OCI-LY1 (cell line): ENCODE results near the gene NKAIN2.
"Not testable (repeated sequence)": the region's sequence is repeated elsewhere in the genome, so short reads cannot be mapped to it uniquely, and the experiment has no call there.

Source experiments
- H2AFZ ChIP-seq: fragments of 200-600 bp; sonication (generic), shearing (Covaris generic); 2 replicates; pipeline ENCODE4 v1.6.0; 2014; ENCODE audit warnings: antibody characterized with exemption, mild to moderate bottlenecking, low read length
- H3F3A ChIP-seq: fragments of 200-600 bp; sonication (generic), shearing (Covaris generic); 2 replicates; pipeline ENCODE4 v1.6.0; 2014; ENCODE audit warnings: mild to moderate bottlenecking, antibody characterized with exemption, low read length, moderate library complexity; ENCODE audit not compliant: insufficient read depth
- H3K27ac ChIP-seq: fragments of 200-600 bp; sonication (generic); 2 replicates; pipeline ENCODE4 v1.5.1; 2014; ENCODE audit warnings: low read length, mixed run types, mild to moderate bottlenecking, low read depth; ENCODE audit not compliant: poor library complexity, severe bottlenecking
- H3K27me3 ChIP-seq: fragments of 200-600 bp; sonication (generic); 2 replicates; pipeline ENCODE4 v1.6.0; 2014; ENCODE audit warnings: antibody characterized with exemption, mild to moderate bottlenecking, low read length, moderate library complexity; ENCODE audit not compliant: insufficient read depth
- H3K36me3 ChIP-seq: fragments of 200-600 bp; sonication (generic); 2 replicates; pipeline ENCODE4 v1.6.1; 2014; ENCODE audit warnings: mild to moderate bottlenecking, antibody characterized with exemption, low read length, moderate library complexity, mixed read lengths; ENCODE audit not compliant: insufficient read depth
- H3K4me1 ChIP-seq: fragments of 200-600 bp; sonication (generic); 2 replicates; pipeline ENCODE4 v1.5.1; 2014; ENCODE audit warnings: mild to moderate bottlenecking, low read length, moderate library complexity; ENCODE audit not compliant: insufficient read depth, severe bottlenecking
- H3K4me2 ChIP-seq: fragments of 200-600 bp; sonication (generic), shearing (Covaris generic); 2 replicates; pipeline ENCODE4 v1.6.1; 2014; ENCODE audit warnings: low read length
- H3K4me3 ChIP-seq: fragments of 200-600 bp; sonication (generic); 2 replicates; pipeline ENCODE4 v1.5.1; 2014; ENCODE audit warnings: low read length, low read depth, mild to moderate bottlenecking, mixed read lengths; ENCODE audit not compliant: poor library complexity, severe bottlenecking
- H3K79me2 ChIP-seq: fragments of 200-600 bp; shearing (Covaris generic); 2 replicates; pipeline ENCODE4 v1.6.1; 2016; ENCODE audit warnings: mixed run types, low read length, mixed read lengths; ENCODE audit not compliant: insufficient read depth
- H3K9ac ChIP-seq: fragments of 200-600 bp; sonication (generic), shearing (Covaris generic); 2 replicates; pipeline ENCODE4 v1.6.1; 2014; ENCODE audit warnings: mild to moderate bottlenecking, low read length, mixed read lengths
- H3K9me2 ChIP-seq: fragments of 200-600 bp; sonication (generic), shearing (Covaris generic); 2 replicates; pipeline ENCODE4 v1.6.1; 2014; ENCODE audit warnings: low read depth, mild to moderate bottlenecking, low read length, mixed read lengths
- H3K9me3 ChIP-seq: fragments of 200-600 bp; shearing (Covaris generic); 2 replicates; pipeline ENCODE4 v1.6.1; 2014; ENCODE audit warnings: low read length, mixed read lengths
- H4K20me1 ChIP-seq: fragments of 200-600 bp; sonication (generic), shearing (Covaris generic); 2 replicates; pipeline ENCODE4 v1.6.0; 2016; ENCODE audit warnings: mild to moderate bottlenecking, low read length; ENCODE audit not compliant: insufficient read depth
- EZH2 ChIP-seq: fragments of 200-600 bp; sonication (generic), shearing (Covaris generic); IDR thresholded peaks from 2 replicates; pipeline ENCODE4 v1.8.0; 2017; ENCODE audit warnings: borderline replicate concordance, mixed run types, mild to moderate bottlenecking, antibody characterized with exemption, low read length, moderate library complexity, mixed read lengths
- TF ChIP-seq, protein P1 (sequence below): fragments of 200-600 bp; sonication (generic), shearing (Covaris generic); IDR thresholded peaks from 2 replicates; pipeline ENCODE4 v1.5.1; 2017; ENCODE audit warnings: mild to moderate bottlenecking, antibody characterized with exemption, low read length, moderate library complexity, mixed read lengths

Gene NKAIN2

DNA sequence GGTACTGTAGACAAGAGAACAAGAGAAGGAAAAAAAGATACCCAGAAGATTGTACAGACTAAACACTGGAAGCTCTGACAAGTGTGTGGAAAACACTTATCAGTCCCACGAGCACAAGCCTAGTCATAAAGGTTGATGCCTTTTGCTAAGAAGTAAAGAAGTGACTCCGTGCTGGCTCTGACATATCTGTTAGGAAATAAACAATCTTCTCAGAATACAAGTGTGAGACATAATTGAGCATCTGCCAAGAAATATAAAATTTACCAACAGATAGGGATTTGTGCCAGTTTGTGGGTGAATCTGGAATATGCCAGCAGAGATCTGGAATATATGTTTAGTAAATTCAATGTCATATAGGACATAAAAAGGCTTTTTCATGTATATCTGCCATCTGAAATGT is 899.9 kb downstream of the NKAIN2 start:
- Histone ChIP-seq H3K9ac (no peak overlapping the region), H3K4me2 (no peak overlapping the region), H3K27me3 (no peaks in the 10 kb centered on the region), H3K9me3 (no peaks in the 10 kb centered on the region), H3K9me2 (no peaks in the 10 kb centered on the region), H3F3A (no peaks in the 10 kb centered on the region), H3K27ac (no peak overlapping the region), H3K79me2 (no peaks in the 10 kb centered on the region), H4K20me1 (no peaks in the 10 kb centered on the region), H3K36me3 (no peaks in the 10 kb centered on the region), H3K4me3 (no peak overlapping the region), H3K4me1 (no peaks in the 10 kb centered on the region), H2AFZ (no peak overlapping the region)
- no peak for TF ChIP-seq EZH2
- TF ChIP-seq, protein P1, sequence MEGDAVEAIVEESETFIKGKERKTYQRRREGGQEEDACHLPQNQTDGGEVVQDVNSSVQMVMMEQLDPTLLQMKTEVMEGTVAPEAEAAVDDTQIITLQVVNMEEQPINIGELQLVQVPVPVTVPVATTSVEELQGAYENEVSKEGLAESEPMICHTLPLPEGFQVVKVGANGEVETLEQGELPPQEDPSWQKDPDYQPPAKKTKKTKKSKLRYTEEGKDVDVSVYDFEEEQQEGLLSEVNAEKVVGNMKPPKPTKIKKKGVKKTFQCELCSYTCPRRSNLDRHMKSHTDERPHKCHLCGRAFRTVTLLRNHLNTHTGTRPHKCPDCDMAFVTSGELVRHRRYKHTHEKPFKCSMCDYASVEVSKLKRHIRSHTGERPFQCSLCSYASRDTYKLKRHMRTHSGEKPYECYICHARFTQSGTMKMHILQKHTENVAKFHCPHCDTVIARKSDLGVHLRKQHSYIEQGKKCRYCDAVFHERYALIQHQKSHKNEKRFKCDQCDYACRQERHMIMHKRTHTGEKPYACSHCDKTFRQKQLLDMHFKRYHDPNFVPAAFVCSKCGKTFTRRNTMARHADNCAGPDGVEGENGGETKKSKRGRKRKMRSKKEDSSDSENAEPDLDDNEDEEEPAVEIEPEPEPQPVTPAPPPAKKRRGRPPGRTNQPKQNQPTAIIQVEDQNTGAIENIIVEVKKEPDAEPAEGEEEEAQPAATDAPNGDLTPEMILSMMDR = no peak

DNA sequence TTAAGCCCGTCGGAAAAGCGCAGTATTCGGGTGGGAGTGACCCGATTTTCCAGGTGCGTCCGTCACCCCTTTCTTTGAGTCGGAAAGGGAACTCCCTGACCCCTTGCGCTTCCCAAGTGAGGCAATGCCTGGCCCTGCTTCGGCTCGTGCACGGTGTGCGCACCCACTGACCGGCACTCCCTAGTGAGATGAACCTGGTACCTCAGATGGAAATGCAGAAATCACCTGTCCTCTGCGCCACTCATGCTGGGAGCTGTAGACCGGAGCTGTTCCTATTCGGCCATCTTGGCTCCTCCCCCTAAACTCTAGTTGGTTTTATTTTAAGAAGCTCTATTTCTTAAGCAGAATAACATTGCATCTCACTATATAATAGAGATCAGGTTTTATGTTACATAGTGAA is 908.9 kb downstream of the NKAIN2 start:
- H3K79me2 ChIP-seq, H3K9me3 ChIP-seq, H3K27ac ChIP-seq, H3K4me3 ChIP-seq, H3F3A ChIP-seq, H3K4me2 ChIP-seq, H3K27me3 ChIP-seq, H2AFZ ChIP-seq, H3K9ac ChIP-seq, H3K36me3 ChIP-seq, H3K4me1 ChIP-seq, H3K9me2 ChIP-seq, H4K20me1 ChIP-seq: not testable (repeated sequence)

DNA sequence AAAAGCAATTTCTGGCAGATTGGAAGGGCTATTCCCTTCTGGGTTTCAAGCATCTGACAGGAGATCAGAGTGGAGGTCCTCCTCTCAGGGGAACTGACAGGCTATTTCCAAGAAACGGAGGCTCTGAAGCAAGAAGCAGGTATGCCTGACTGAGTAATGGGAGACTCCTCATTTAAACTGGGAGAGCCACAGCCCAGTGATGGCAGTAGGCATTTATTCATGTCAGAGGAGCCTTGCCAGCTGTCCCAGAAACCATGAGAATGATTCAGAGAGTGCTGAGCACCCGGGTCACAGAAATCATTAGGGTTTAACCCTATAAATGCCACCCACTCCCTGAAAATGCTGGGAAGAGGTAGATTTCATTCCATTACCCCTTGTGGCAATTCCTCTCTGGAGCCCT is 911.1 kb downstream of the NKAIN2 start:
- H3K27me3 ChIP-seq = no peaks in the 10 kb centered on the region
- H3K9me2 ChIP-seq = no peaks in the 10 kb centered on the region
- H3K27ac ChIP-seq = no peak overlapping the region
- H3K36me3 ChIP-seq = no peaks in the 10 kb centered on the region
- no peaks in the 10 kb centered on the region for H3F3A ChIP-seq
- no peak overlapping the region for H3K4me3 ChIP-seq
- no peak overlapping the region for H3K9ac ChIP-seq
- H3K4me2 ChIP-seq = no peak overlapping the region
- H4K20me1 ChIP-seq = no peaks in the 10 kb centered on the region
- H3K79me2 ChIP-seq = no peaks in the 10 kb centered on the region
- H2AFZ ChIP-seq = no peak overlapping the region
- H3K4me1 ChIP-seq = no peaks in the 10 kb centered on the region
- no peaks in the 10 kb centered on the region for H3K9me3 ChIP-seq
- no peak for TF ChIP-seq EZH2
- TF ChIP-seq, protein P1 = no peak

DNA sequence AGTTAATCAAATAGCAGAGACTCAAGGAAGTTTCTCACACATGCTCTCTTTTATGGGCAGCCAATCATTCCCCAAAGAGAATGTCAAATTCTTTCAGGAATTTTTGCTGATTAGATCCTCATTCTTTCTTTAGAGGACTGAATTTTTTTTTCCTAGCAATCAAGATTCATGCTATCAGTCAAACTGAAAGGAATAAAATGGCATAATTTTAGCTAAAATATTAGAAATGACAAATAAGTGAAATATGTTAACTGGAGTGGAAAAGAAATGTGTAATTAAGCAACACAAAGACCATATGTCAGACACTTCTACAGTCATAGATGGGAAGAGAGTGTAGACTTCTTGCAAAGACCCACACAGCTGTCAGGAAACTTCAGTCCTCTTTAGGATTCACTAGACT is 916.2 kb downstream of the NKAIN2 start:
- H3K9me2 ChIP-seq = no peaks in the 10 kb centered on the region
- no peaks in the 10 kb centered on the region for H3K4me1 ChIP-seq
- H3K4me3 ChIP-seq = no peak overlapping the region
- no peak overlapping the region for H2AFZ ChIP-seq
- H4K20me1 ChIP-seq = no peaks in the 10 kb centered on the region
- no peaks in the 10 kb centered on the region for H3K36me3 ChIP-seq
- H3K27ac ChIP-seq = no peak overlapping the region
- H3K27me3 ChIP-seq = no peaks in the 10 kb centered on the region
- H3K9ac ChIP-seq = no peak overlapping the region
- TF ChIP-seq EZH2 = no peak
- TF ChIP-seq, protein P1 = no peak
- no peak overlapping the region for H3K4me2 ChIP-seq
- no peaks in the 10 kb centered on the region for H3K79me2 ChIP-seq
- H3K9me3 ChIP-seq = no peaks in the 10 kb centered on the region
- no peaks in the 10 kb centered on the region for H3F3A ChIP-seq
